Transverse colon (tissue), 4 donors: Measurements from ENCODE around the gene CYP3A7.
A peak's percentile ranks its signal among the peaks of the same experiment; 100 is the strongest.

Experiments
- POLR2AphosphoS5 ChIP-seq, 3 donors: sonication (generic); formaldehyde crosslinking; IDR thresholded peaks; one replicate each; pipeline ENCODE4 v1.6.1; 2016; ENCODE audit warnings: antibody characterized with exemption in 3 of 3
- TF ChIP-seq, protein P1 (sequence below), 5 experiments: fragments of 200-600 bp in 3 of 5; fragments of 450-650 bp in 2 of 5; sonication (generic) in 3 of 5; IDR thresholded peaks; 1 replicate in 2 of 5; 2 replicates in 3 of 5; pipeline ENCODE4 v1.5.1; 2016 to 2017; ENCODE audit warnings: antibody characterized with exemption in 5 of 5, inconsistent platforms in 3 of 5, mild to moderate bottlenecking in 2 of 5, moderate library complexity in 1 of 5

DNA sequence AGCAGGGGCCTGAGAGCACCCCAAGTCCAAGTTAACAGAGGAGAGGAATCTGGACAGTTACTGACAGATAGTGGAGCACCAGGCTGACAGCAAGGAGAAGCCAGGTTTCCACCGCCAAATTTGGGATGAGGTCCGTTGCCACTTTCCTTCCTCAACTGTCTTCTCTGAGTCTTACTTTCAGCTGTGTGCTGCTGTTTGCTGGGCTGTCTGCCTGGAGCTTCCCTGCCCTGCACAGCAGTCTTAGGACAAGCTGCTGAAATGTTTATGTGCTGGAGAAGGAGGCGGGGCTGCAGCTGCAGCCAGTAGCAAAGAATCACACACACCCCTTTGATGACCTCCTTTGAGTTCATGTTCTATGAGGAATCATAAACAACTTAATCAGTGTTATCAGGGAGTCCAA, 17.4 kb upstream of the CYP3A7 start:
- peak; percentile 57 to 91 (median 91) for TF ChIP-seq POLR2AphosphoS5 (IDR thresholded peaks at IDR 0.05)
- TF ChIP-seq, protein P1, sequence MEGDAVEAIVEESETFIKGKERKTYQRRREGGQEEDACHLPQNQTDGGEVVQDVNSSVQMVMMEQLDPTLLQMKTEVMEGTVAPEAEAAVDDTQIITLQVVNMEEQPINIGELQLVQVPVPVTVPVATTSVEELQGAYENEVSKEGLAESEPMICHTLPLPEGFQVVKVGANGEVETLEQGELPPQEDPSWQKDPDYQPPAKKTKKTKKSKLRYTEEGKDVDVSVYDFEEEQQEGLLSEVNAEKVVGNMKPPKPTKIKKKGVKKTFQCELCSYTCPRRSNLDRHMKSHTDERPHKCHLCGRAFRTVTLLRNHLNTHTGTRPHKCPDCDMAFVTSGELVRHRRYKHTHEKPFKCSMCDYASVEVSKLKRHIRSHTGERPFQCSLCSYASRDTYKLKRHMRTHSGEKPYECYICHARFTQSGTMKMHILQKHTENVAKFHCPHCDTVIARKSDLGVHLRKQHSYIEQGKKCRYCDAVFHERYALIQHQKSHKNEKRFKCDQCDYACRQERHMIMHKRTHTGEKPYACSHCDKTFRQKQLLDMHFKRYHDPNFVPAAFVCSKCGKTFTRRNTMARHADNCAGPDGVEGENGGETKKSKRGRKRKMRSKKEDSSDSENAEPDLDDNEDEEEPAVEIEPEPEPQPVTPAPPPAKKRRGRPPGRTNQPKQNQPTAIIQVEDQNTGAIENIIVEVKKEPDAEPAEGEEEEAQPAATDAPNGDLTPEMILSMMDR (IDR thresholded peaks at IDR 0.05), result no peak
